ENCODE data around the gene SYNPO.

- TF ChIP-seq CTCF (IDR thresholded peaks at IDR 0.05) (no peak), POLR2A (IDR thresholded peaks at IDR 0.05) (no peak)
Measured at GRCh38 chr5:150670275-150670947, 30.0 kb downstream of the SYNPO start.
